ENCODE data around the gene SDK1.

- TF ChIP-seq RCOR1 (IDR thresholded peaks at IDR 0.05; ENCODE audit: low read depth, low read length) (no peak), POLR2A (IDR thresholded peaks at IDR 0.05; ENCODE audit: low read length) (no peak), JUN (IDR thresholded peaks at IDR 0.05) (no peak), CTCF (IDR thresholded peaks at IDR 0.05) (peak; percentile 52), CEBPB (IDR thresholded peaks at IDR 0.05) (no peak), GATA3 (IDR thresholded peaks at IDR 0.05; ENCODE audit: borderline replicate concordance) (no peak), REST (IDR thresholded peaks at IDR 0.05) (no peak)
Measured at GRCh38 chr7:4103352-4104091, 802.5 kb downstream of the SDK1 start.

All from A549 (cell line).